GM23338 (cell line): Measurements from ENCODE around the gene BMS1. TPM values are rescaled to one million over a fixed set of nuclear protein-coding genes. Genes with fewer than 3 reads are reported as not detected.
A peak's percentile ranks its signal among the peaks of the same experiment; 100 is the strongest.

Experiments
- ATAC-seq: fragments of 200-7000 bp; cut with Tn5 transposase; 3 replicates; pipeline ENCODE4 v1.9.1; 2020
- DNase-seq: peaks from one replicate; pipeline ENCODE4 v3.0.0-alpha.2; 2015; ENCODE audit warnings: low spot score
- H2AFZ ChIP-seq: fragments of 200-600 bp; sonication (generic); 2 replicates; pipeline ENCODE4 v1.8.0; 2016; ENCODE audit warnings: antibody characterized with exemption, mild to moderate bottlenecking, moderate library complexity
- H3F3A ChIP-seq: fragments of 200-600 bp; sonication (generic); replicated peaks from 2 replicates; pipeline ENCODE4 v1.8.0; 2017; ENCODE audit warnings: antibody characterized with exemption, mixed run types, low read depth
- H3K27ac ChIP-seq: fragments of 200-600 bp; sonication (generic); 2 replicates; pipeline ENCODE4 v1.6.1; 2016; ENCODE audit warnings: low read depth
- H3K27me3 ChIP-seq: fragments of 200-600 bp; sonication (generic); 2 replicates; pipeline ENCODE4 v1.8.0; 2016; ENCODE audit warnings: mild to moderate bottlenecking, mixed run types, moderate library complexity; ENCODE audit not compliant: insufficient read depth
- H3K36me3 ChIP-seq: fragments of 200-600 bp; sonication (generic); 2 replicates; pipeline ENCODE4 v1.8.0; 2016; ENCODE audit warnings: mild to moderate bottlenecking; ENCODE audit not compliant: insufficient read depth
- H3K4me1 ChIP-seq: fragments of 200-600 bp; sonication (generic); 2 replicates; pipeline ENCODE4 v1.8.0; 2016; ENCODE audit warnings: mild to moderate bottlenecking, moderate library complexity; ENCODE audit not compliant: insufficient read depth
- H3K4me2 ChIP-seq: fragments of 200-600 bp; sonication (generic); 2 replicates; pipeline ENCODE4 v1.7.1; 2017; ENCODE audit warnings: mixed run types
- H3K4me3 ChIP-seq: fragments of 200-600 bp; sonication (generic); 2 replicates; pipeline ENCODE4 v1.6.1; 2016; ENCODE audit warnings: mixed run types
- H3K79me2 ChIP-seq: fragments of 200-600 bp; sonication (generic); replicated peaks from 2 replicates; pipeline ENCODE4 v1.8.0; 2017; ENCODE audit warnings: mild to moderate bottlenecking; ENCODE audit not compliant: insufficient read depth
- H3K9me2 ChIP-seq: fragments of 200-600 bp; sonication (generic); 2 replicates; pipeline ENCODE4 v1.8.0; 2017; ENCODE audit not compliant: insufficient read depth
- H4K20me1 ChIP-seq: fragments of 200-600 bp; sonication (generic); replicated peaks from 2 replicates; pipeline ENCODE4 v1.8.0; 2017; ENCODE audit warnings: mild to moderate bottlenecking; ENCODE audit not compliant: insufficient read depth
- H3K27ac Mint-ChIP-seq: 2 replicates; pipeline ENCODE4 v1.8.0; 2020; ENCODE audit warnings: inconsistent platforms, mild to moderate bottlenecking, moderate library complexity, mixed read lengths
- H3K27me3 Mint-ChIP-seq: 3 replicates; pipeline ENCODE4 v1.8.0; 2022; ENCODE audit warnings: low read depth, mild to moderate bottlenecking, moderate library complexity, mixed read lengths, inconsistent platforms; ENCODE audit not compliant: insufficient read depth, poor library complexity
- H3K36me3 Mint-ChIP-seq: 3 replicates; pipeline ENCODE4 v1.8.0; 2021; ENCODE audit warnings: low read depth, mild to moderate bottlenecking, inconsistent platforms, moderate library complexity, mixed read lengths
- H3K4me1 Mint-ChIP-seq: 3 replicates; pipeline ENCODE4 v1.8.0; 2020; ENCODE audit warnings: mild to moderate bottlenecking, inconsistent platforms, mixed read lengths
- H3K4me3 Mint-ChIP-seq: 3 replicates; pipeline ENCODE4 v1.8.0; 2021; ENCODE audit warnings: moderate library complexity, mild to moderate bottlenecking, inconsistent platforms, mixed read lengths
- H3K9me3 Mint-ChIP-seq: 3 replicates; pipeline ENCODE4 v1.8.0; 2020; ENCODE audit warnings: moderate library complexity, mild to moderate bottlenecking, inconsistent platforms, mixed read lengths
- CTCF ChIP-seq, 2 experiments: fragments of 200-600 bp in 1 of 2; sonication (generic) in 1 of 2; conservative IDR thresholded peaks; 2 replicates each; pipeline versions ENCODE4 v1.5.1 to v1.6.1; 2016 to 2017; ENCODE audit warnings: antibody characterized with exemption in 2 of 2, low read depth in 2 of 2, mild to moderate bottlenecking in 2 of 2, moderate library complexity in 1 of 2
- EZH2 ChIP-seq: fragments of 200-600 bp; sonication (generic); IDR thresholded peaks from one replicate; pipeline ENCODE4 v1.8.0; 2017; ENCODE audit warnings: antibody characterized with exemption, mild to moderate bottlenecking, low read depth; ENCODE audit not compliant: unreplicated experiment
- EZH2phosphoT487 ChIP-seq: fragments of 200-600 bp; sonication (generic); IDR thresholded peaks from one replicate; pipeline ENCODE4 v1.8.1; 2018; ENCODE audit warnings: antibody characterized with exemption; ENCODE audit not compliant: unreplicated experiment
- JUNB ChIP-seq: IDR thresholded peaks from one replicate; pipeline ENCODE4 v1.6.1; 2016; ENCODE audit warnings: antibody characterized with exemption; ENCODE audit not compliant: unreplicated experiment
- POLR2AphosphoS5 ChIP-seq: IDR thresholded peaks from 2 replicates; pipeline ENCODE4 v1.6.1; 2016; ENCODE audit warnings: antibody characterized with exemption, low read depth
- REST ChIP-seq: IDR thresholded peaks from one replicate; pipeline ENCODE4 v1.6.1; 2018; ENCODE audit warnings: antibody characterized with exemption; ENCODE audit not compliant: unreplicated experiment
- polyA plus RNA-seq: library from polyadenylated mRNA; unstranded; fragments of >200 nt; fragmentation: Nextera tagmentation; extraction: Ambion mirVana; gene quantifications from 2 replicates; pipeline ENCODE4 v1.2.1, GENCODE V29; 2016
- total RNA-seq: library from RNA; depleted of rRNA; stranded (reverse); fragments of >200 nt; shearing (Covaris generic); gene quantifications from 2 replicates; pipeline ENCODE4 v1.2.3, GENCODE V29; 2014
- TF ChIP-seq, protein P1 (sequence below): IDR thresholded peaks from 2 replicates; pipeline ENCODE4 v1.6.1; 2016; ENCODE audit warnings: antibody characterized with exemption

The BMS1 gene
- total and polyA plus RNA-seq, 2 experiments from 2014 or later = 26.4 to 37.7 TPM

DNA sequence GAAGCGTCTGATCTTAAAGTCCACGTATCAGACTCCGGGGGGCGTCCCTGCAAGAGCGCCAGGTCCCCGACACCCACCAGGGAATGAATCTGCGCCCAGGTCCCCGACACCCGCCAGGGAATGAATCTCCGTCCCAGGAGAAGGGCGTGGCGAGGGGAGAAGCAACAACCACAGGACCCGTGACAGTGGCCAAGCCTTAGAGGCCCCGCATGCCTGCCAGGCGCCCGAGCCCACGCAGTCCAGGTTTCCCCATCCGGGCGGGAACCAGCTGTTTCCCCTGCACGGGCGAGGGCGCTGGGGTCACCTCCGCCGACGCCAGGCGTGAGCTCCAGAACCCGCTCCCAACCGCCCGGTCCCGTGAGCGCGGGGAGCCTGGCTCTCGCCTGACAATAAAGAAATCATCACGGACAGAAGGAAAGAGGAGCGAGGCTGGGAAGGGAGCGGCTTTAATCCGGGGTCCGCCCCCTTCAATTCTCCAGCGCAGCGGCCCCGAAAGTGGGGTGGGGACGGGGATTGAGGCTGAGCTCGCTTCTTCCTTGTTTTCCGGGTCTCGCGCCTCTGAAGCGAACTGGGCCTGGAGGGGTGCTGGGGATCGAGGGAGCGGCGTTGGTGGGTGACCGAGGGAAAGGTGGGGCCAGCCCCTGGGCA is 29.0 kb upstream of the BMS1 start:
- Histone ChIP-seq H2AFZ (peak overlapping the region; percentile 99), H3K27ac (no peak overlapping the region), H3K9me2 (no peaks in the 10 kb centered on the region), H3K36me3 (no peaks in the 10 kb centered on the region), H3K4me2 (peak overlapping the region; percentile 92), H3K79me2 (no peaks in the 10 kb centered on the region), H3K27me3 (peaks cover 69% of the 10 kb centered on the region), H3F3A (no peaks in the 10 kb centered on the region), H4K20me1 (no peaks in the 10 kb centered on the region; the same call in 1 of the 2 replicates), H3K4me3 (peak overlapping the region; percentile 74), H3K4me1 (no peaks in the 10 kb centered on the region)
- no peak overlapping the region for H3K27ac Mint-ChIP-seq
- H3K9me3 Mint-ChIP-seq = peaks cover 9% of the 10 kb centered on the region; the same call in 2 of the 3 replicates
- peaks cover 62% of the 10 kb centered on the region for H3K27me3 Mint-ChIP-seq
- no peaks in the 10 kb centered on the region; the same call in 2 of the 3 replicates for H3K36me3 Mint-ChIP-seq
- H3K4me1 Mint-ChIP-seq = no peaks in the 10 kb centered on the region
- ATAC-seq (peak; percentile 8), DNase-seq (peak; percentile 29)
- TF ChIP-seq REST (no peak), EZH2 (peak; percentile 75)
- peak overlapping the region; percentile 76 for H3K4me3 Mint-ChIP-seq

GRCh38 chr10:42754155-42755027 is 28.2 kb upstream of the BMS1 start:
- Histone ChIP-seq H3K4me3 (peak overlapping the region; percentile 74), H3K36me3 (no peaks in the 10 kb centered on the region), H3K9me2 (no peaks in the 10 kb centered on the region), H3K27ac (no peak overlapping the region), H4K20me1 (no peaks in the 10 kb centered on the region; the same call in 1 of the 2 replicates), H3K4me1 (no peaks in the 10 kb centered on the region), H3K27me3 (peaks cover 69% of the 10 kb centered on the region), H3K79me2 (no peaks in the 10 kb centered on the region), H2AFZ (peak overlapping the region; percentile 99), H3F3A (no peaks in the 10 kb centered on the region), H3K4me2 (peak overlapping the region; percentile 92)
- DNase-seq (peak; percentile 77), ATAC-seq (peak; percentile 41)
- Mint-ChIP-seq H3K4me3 (peak overlapping the region; percentile 76), H3K9me3 (peaks cover 4% of the 10 kb centered on the region; the same call in 2 of the 3 replicates), H3K27ac (no peak overlapping the region), H3K4me1 (no peaks in the 10 kb centered on the region), H3K27me3 (peaks cover 65% of the 10 kb centered on the region), H3K36me3 (no peaks in the 10 kb centered on the region; the same call in 2 of the 3 replicates)
- TF ChIP-seq, protein P1, sequence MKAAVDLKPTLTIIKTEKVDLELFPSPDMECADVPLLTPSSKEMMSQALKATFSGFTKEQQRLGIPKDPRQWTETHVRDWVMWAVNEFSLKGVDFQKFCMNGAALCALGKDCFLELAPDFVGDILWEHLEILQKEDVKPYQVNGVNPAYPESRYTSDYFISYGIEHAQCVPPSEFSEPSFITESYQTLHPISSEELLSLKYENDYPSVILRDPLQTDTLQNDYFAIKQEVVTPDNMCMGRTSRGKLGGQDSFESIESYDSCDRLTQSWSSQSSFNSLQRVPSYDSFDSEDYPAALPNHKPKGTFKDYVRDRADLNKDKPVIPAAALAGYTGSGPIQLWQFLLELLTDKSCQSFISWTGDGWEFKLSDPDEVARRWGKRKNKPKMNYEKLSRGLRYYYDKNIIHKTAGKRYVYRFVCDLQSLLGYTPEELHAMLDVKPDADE = no peak
- TF ChIP-seq REST (no peak), POLR2AphosphoS5 (peak; percentile 48; the same call in 1 of the 2 replicates), EZH2phosphoT487 (no peak), CTCF (conservative IDR thresholded peaks at IDR 0.05; ENCODE audit: low read depth in 2 of 2) (no peak), JUNB (no peak)
